ENCODE measurements around the gene PRAMEF14. TPM values are rescaled to one million over a fixed set of nuclear protein-coding genes. Genes with fewer than 3 reads are reported as not detected.
"Not testable (repeated sequence)": the region's sequence is repeated elsewhere in the genome, so short reads cannot be mapped to it uniquely, and the experiment has no call there.

The PRAMEF14 gene
- total RNA-seq = not detected

- ATAC-seq; H3K27me3 Mint-ChIP-seq; H3K4me1 Mint-ChIP-seq (ENCODE audit: low read depth in 2 of 2); H3K9me3 Mint-ChIP-seq; DNase-seq (ENCODE audit: low spot score); H3K27ac Mint-ChIP-seq; H3K4me3 Mint-ChIP-seq; H3K36me3 Mint-ChIP-seq: not testable (repeated sequence)
Measured at GRCh38 chr1:13347034-13347433, at the start of gene PRAMEF14. Gene PRAMEF14 (minus strand): TSS chr1:13347134. CDS start chr1:13345314, 1,820 bp downstream.

GRCh38 chr1:13395311-13395710 is 48.4 kb upstream of the PRAMEF14 start:
- not testable (repeated sequence) for DNase-seq (ENCODE audit: low spot score); ATAC-seq; H3K27me3 Mint-ChIP-seq; H3K27ac Mint-ChIP-seq; H3K9me3 Mint-ChIP-seq; H3K36me3 Mint-ChIP-seq; H3K4me3 Mint-ChIP-seq; H3K4me1 Mint-ChIP-seq (ENCODE audit: low read depth in 2 of 2)

- H3K4me3 Mint-ChIP-seq; H3K36me3 Mint-ChIP-seq; H3K27ac Mint-ChIP-seq; ATAC-seq; H3K4me1 Mint-ChIP-seq (ENCODE audit: low read depth in 2 of 2); DNase-seq (ENCODE audit: low spot score); H3K9me3 Mint-ChIP-seq; H3K27me3 Mint-ChIP-seq: not testable (repeated sequence)
Measured at GRCh38 chr1:13394761-13395160, 47.8 kb upstream of the PRAMEF14 start.

- not testable (repeated sequence) for H3K27ac Mint-ChIP-seq; DNase-seq (ENCODE audit: low spot score); H3K4me1 Mint-ChIP-seq (ENCODE audit: low read depth in 2 of 2); H3K27me3 Mint-ChIP-seq; H3K9me3 Mint-ChIP-seq; ATAC-seq; H3K4me3 Mint-ChIP-seq; H3K36me3 Mint-ChIP-seq
Measured at GRCh38 chr1:13393004-13393403, 46.1 kb upstream of the PRAMEF14 start.

- not testable (repeated sequence) for H3K36me3 Mint-ChIP-seq; H3K4me3 Mint-ChIP-seq; H3K9me3 Mint-ChIP-seq; H3K27me3 Mint-ChIP-seq; H3K27ac Mint-ChIP-seq; DNase-seq (ENCODE audit: low spot score); H3K4me1 Mint-ChIP-seq (ENCODE audit: low read depth in 2 of 2); ATAC-seq
Measured at GRCh38 chr1:13389332-13389731, 42.4 kb upstream of the PRAMEF14 start, which contains the start of gene PRAMEF17. Gene PRAMEF17 (plus strand): TSS chr1:13389632. CDS start chr1:13389658, 26 bp downstream.

GRCh38 chr1:13380380-13380779 is 33.4 kb upstream of the PRAMEF14 start:
- H3K9me3 Mint-ChIP-seq; DNase-seq (ENCODE audit: low spot score); ATAC-seq; H3K27me3 Mint-ChIP-seq; H3K27ac Mint-ChIP-seq; H3K36me3 Mint-ChIP-seq; H3K4me1 Mint-ChIP-seq (ENCODE audit: low read depth in 2 of 2); H3K4me3 Mint-ChIP-seq: not testable (repeated sequence)

- not testable (repeated sequence) for H3K27me3 Mint-ChIP-seq; H3K4me1 Mint-ChIP-seq (ENCODE audit: low read depth in 2 of 2); H3K27ac Mint-ChIP-seq; H3K36me3 Mint-ChIP-seq; H3K4me3 Mint-ChIP-seq; H3K9me3 Mint-ChIP-seq; ATAC-seq; DNase-seq (ENCODE audit: low spot score)
Measured at GRCh38 chr1:13378983-13379382, 32.0 kb upstream of the PRAMEF14 start.

GRCh38 chr1:13368544-13368943 is 21.6 kb upstream of the PRAMEF14 start:
- DNase-seq (ENCODE audit: low spot score); H3K36me3 Mint-ChIP-seq; ATAC-seq; H3K4me1 Mint-ChIP-seq (ENCODE audit: low read depth in 2 of 2); H3K27me3 Mint-ChIP-seq; H3K9me3 Mint-ChIP-seq; H3K27ac Mint-ChIP-seq; H3K4me3 Mint-ChIP-seq: not testable (repeated sequence)

- DNase-seq (ENCODE audit: low spot score); H3K36me3 Mint-ChIP-seq; H3K4me3 Mint-ChIP-seq; H3K4me1 Mint-ChIP-seq (ENCODE audit: low read depth in 2 of 2); ATAC-seq; H3K9me3 Mint-ChIP-seq; H3K27me3 Mint-ChIP-seq; H3K27ac Mint-ChIP-seq: not testable (repeated sequence)
Measured at GRCh38 chr1:13366536-13366935, 19.6 kb upstream of the PRAMEF14 start.

- not testable (repeated sequence) for H3K9me3 Mint-ChIP-seq; H3K4me3 Mint-ChIP-seq; DNase-seq (ENCODE audit: low spot score); H3K36me3 Mint-ChIP-seq; ATAC-seq; H3K27me3 Mint-ChIP-seq; H3K27ac Mint-ChIP-seq; H3K4me1 Mint-ChIP-seq (ENCODE audit: low read depth in 2 of 2)
Measured at GRCh38 chr1:13364928-13365327, 18.0 kb upstream of the PRAMEF14 start.

GRCh38 chr1:13362364-13362763 is 15.4 kb upstream of the PRAMEF14 start:
- not testable (repeated sequence) for ATAC-seq; H3K27ac Mint-ChIP-seq; H3K4me3 Mint-ChIP-seq; H3K36me3 Mint-ChIP-seq; H3K9me3 Mint-ChIP-seq; DNase-seq (ENCODE audit: low spot score); H3K4me1 Mint-ChIP-seq (ENCODE audit: low read depth in 2 of 2); H3K27me3 Mint-ChIP-seq

- H3K36me3 Mint-ChIP-seq; DNase-seq (ENCODE audit: low spot score); ATAC-seq; H3K27ac Mint-ChIP-seq; H3K4me1 Mint-ChIP-seq (ENCODE audit: low read depth in 2 of 2); H3K9me3 Mint-ChIP-seq; H3K27me3 Mint-ChIP-seq; H3K4me3 Mint-ChIP-seq: not testable (repeated sequence)
Measured at GRCh38 chr1:13356774-13357173, 9.8 kb upstream of the PRAMEF14 start.

- not testable (repeated sequence) for H3K36me3 Mint-ChIP-seq; H3K27ac Mint-ChIP-seq; DNase-seq (ENCODE audit: low spot score); ATAC-seq; H3K4me1 Mint-ChIP-seq (ENCODE audit: low read depth in 2 of 2); H3K9me3 Mint-ChIP-seq; H3K4me3 Mint-ChIP-seq; H3K27me3 Mint-ChIP-seq
Measured at GRCh38 chr1:13354475-13354874, 7.5 kb upstream of the PRAMEF14 start.

- H3K9me3 Mint-ChIP-seq, H3K27ac Mint-ChIP-seq: not testable (repeated sequence)
Measured at GRCh38 chr1:13353476-13353875, 6.5 kb upstream of the PRAMEF14 start.

GRCh38 chr1:13342496-13342895 is 4.4 kb downstream of the PRAMEF14 start:
- not testable (repeated sequence) for DNase-seq (ENCODE audit: low spot score); H3K9me3 Mint-ChIP-seq; H3K4me3 Mint-ChIP-seq; ATAC-seq; H3K4me1 Mint-ChIP-seq (ENCODE audit: low read depth in 2 of 2); H3K36me3 Mint-ChIP-seq; H3K27me3 Mint-ChIP-seq; H3K27ac Mint-ChIP-seq

More at GRCh38 chr1:13353476-13353875, 6.5 kb upstream of the PRAMEF14 start:
- not testable (repeated sequence) for ATAC-seq; H3K4me3 Mint-ChIP-seq; H3K27me3 Mint-ChIP-seq; DNase-seq (ENCODE audit: low spot score); H3K36me3 Mint-ChIP-seq; H3K4me1 Mint-ChIP-seq (ENCODE audit: low read depth in 2 of 2)
